Activated CD4-positive, alpha-beta T cell treated with anti-CD3 and anti-CD28 coated beads for 4 hours (primary cell): ENCODE data around the gene ZNF184.
"Not testable (repeated sequence)": the region's sequence is repeated elsewhere in the genome, so short reads cannot be mapped to it uniquely, and the experiment has no call there.

Experiments
- DNase-seq, 2 donors: peaks; one replicate each; pipeline ENCODE4 v3.0.0-alpha.2; 2020

The ZNF184 gene

DNA sequence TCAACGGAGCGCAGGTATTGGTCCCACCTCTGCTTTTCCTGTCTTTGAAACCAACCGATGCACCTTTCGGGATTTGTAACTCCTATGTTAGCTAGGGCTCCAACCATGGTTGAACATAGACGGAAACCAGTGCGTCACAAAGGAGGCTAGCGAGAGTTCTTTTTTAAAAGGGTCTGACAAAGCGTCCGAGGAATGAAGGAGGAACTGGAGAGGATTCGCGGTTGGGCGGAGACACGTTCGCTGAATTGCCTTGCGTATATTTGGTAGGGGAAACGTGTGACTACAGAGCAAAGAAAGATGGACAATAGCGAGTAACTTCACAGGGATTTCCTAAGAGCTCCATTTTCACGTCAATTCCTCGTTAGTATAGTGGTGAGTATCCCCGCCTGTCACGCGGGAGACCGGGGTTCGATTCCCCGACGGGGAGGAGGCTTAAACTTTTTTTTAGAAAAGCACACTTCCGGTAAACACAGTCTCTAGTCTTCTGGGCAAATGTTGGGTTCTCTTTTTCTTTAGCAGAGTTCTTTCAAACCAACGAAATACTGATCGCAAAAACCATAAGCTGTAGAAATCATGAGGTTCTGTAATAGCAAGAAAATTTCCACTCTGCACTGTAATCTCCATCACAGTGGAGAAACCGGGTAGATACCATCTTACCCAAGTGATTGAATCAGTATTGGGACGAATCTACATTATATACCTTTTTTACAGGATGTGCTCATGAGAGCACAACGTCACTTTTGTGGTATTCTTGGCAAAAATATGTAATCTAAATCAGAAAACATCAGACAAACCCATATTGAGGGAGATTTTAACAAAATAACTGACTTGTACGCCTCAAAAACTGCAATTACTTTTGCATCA lies 6.6 kb upstream of the ZNF184 start:
- peak; percentile 79 to 90 for DNase-seq

DNA sequence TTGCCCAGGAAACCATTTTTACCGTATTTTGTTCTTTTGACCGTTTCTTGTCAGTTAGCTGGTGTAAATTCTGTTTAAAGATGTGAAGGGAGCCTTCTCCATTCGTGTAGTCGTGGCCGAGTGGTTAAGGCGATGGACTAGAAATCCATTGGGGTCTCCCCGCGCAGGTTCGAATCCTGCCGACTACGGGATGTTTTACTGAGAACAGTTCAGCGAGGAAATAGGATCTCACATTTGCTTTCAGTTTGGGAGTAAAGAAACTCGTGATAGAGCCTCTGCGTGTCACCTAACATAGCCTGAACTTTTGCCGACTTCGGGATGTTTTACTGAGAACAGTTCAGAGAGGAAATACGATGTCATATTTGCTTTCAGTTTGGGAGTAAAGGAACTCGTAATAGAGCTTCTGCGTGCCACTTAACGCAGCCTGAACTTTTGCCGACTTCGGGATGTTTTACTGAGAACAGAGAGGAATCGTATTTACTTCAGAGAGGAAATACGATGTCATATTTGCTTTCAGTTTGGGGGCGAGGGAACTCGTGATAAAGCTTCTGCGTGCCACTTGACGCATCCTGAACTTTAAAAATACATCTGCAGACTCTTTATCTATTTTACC lies 5.9 kb upstream of the ZNF184 start:
- peak; percentile 81 to 86 for DNase-seq

DNA sequence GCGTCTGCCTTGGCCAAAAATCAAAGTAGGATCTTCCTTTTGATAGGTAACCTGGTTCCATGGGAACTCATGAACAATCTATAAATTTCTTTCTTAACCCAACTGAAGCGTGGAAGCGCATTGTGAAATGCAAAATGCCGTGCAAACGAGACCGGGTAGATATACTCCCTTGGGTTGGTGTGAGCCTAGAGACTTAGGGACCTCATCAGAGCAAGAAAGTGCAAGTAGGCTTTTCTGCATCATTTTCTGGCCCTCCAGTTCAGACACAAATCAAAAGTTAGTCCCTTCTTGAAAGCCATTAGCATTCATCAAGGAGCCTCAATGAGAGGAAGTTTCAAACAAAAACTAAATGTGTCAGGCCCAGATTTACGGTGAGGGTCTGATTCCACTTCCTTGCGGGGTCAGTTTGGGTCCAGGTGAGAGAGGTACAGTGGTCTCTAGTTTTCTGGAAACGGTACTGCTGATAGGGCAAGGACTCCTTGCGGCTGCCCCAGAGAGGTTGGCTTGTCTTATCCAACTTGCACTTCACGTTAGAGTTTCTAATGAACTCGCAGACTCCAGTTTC lies 5.3 kb upstream of the ZNF184 start:
- no peak for DNase-seq

DNA sequence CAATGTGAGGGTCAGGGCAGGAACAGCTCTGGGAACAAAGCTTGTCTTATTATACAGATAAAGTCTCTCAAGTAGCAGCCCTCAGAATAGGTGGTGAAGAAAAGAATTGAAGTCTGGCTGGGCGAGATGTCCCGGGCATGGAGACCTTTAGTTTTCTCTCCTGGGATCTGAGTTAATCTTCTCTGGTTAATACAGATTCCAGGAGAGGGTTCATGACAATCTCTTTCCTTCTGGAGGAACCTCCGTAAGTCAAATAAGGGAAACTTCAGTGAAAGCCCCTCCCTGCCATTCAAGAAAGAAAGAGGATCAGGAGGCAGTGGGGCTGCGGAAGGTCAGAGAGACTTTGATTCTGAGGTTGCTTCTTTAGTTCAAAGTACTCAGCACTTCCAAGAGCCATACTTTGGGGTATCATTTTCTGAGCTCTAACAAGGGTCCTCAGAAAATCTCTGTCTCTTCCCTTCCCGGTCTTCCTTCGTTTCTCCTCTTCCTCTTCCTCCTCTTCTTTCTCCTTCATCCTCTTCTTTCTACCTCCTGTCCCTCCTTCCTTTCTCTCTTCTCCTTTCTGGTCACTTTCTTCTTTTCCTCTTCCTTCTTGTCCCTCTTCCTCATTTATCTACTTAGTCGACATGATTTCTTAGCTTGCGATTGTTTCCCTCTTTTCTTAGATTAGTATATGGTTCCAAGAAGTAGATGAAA lies 4.6 kb upstream of the ZNF184 start:
- DNase-seq = no peak

DNA sequence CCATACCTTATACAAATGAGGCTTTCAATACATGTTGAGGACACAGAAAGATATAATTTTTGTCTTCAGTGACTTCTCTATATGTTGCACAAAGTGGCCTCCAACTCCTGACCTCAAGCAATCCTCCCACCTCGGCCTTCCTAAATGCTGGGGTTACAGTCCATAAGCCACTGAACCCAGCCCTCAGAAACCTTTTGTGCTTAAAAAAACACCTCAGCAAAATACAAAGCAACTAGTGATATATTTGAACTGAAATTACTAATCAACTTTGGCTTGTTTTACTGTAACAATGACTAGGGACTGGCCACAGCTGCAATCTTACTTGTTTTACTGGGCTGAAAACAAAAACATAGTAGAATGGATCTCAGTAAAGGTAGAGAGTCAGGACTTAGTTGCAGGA lies 3.2 kb upstream of the ZNF184 start:
- no peak for DNase-seq

DNA sequence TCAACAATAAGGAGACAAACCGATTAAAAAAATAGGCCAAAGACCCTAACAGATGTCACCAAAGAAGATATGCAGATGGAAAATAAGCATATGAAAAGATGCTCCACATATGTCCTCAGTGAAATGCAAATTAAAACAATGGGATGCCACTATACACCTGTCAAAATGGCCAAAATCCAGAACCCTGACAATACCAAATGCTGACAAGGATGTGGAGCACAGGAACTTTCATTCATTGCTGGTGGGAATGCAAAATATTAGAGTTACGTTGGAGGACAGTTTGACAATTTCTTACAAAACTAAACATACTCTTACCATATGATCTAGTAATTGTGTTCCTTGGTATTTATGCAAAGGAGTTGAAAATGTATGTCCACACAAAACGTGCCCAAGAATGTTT lies 1.8 kb upstream of the ZNF184 start:
- no peak for DNase-seq

DNA sequence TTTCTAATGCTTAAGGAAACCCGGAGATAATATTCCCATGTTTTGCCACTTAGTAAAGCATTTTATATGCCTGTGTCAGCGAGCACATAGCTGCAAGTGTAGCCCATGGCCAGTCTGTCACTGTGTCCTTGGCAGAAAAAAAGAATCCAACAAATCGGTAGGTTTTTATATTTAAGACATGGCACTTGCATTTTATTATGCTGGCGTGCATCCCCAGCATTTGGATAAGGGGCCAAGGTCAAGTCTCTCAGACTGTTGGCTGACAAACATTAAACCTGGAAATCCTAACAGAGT lies 1.2 kb upstream of the ZNF184 start:
- DNase-seq = no peak

DNA sequence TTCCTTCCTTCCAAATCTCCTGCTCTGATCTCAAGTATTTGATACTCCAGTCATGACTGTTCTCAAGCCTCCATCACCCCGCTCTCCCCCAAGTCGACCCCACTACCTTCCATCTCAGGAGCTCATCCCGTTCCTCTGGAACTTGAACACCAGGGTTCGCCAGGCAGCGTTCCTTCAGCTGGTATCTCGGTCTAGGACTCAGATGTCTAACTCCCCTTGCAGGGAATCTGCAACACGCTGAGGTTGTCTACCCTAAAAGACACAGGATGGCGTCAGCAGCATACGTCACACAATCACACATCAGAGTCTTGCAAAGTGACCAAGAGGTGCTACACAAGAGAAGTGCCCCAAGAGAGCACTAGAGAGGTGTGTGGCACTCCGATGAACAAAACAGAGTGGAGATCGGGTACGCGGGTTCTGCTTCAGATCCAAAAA lies 706 bp downstream of the ZNF184 start:
- peak; percentile 56 to 65 for DNase-seq

DNA sequence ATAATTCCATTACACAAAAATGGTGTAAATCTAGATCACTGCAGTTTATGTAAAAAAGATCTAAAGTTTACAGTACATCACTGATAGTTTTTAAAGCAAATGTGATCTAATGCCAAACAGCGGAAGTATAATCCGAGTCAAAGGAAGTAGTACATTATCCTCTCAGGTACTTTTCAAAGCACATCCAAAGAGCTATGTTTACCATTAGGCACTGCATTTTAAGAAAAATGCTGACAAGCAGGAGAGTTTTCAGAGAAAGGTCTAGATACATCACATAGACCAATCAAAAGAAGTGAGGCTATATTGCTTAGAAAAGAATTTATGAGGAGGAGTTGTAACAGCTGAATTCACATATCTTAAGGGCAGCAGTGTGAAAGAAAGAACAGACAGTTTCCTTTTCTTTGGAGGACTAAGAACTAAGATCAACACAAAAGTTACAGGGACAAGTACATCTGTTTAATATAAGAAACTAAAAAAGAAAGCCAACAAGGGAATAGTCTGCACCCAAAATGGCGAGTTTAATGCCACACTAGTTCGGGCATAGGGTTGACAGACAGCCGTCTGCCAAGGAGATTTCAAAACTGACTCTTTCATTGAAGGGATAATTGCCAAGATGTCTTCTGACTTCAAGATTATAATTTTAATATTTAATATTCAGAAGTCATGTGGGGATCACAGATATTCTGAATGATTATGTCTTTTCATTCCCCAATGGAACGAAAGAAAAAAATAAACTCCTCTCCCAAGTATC lies 1.4 kb downstream of the ZNF184 start:
- no peak for DNase-seq

DNA sequence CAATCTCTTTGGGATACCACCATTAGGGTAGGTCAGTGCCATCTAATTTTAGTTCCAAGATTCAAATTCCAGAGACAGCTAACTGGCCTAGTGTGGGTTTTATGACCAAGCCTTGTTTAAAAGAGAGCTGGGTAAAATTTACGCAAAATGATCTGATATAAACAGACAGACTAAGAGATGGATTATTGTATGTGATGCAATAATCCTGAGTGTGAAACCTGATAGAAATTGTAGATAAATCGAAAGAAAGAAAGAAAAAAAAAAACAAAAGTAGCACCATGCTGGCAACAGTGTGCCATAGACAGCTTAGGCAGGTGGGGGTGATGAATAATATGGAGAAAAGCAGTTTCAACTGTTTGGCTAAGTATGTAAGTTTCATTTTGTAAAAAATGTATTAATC lies 2.9 kb downstream of the ZNF184 start:
- no peak for DNase-seq

DNA sequence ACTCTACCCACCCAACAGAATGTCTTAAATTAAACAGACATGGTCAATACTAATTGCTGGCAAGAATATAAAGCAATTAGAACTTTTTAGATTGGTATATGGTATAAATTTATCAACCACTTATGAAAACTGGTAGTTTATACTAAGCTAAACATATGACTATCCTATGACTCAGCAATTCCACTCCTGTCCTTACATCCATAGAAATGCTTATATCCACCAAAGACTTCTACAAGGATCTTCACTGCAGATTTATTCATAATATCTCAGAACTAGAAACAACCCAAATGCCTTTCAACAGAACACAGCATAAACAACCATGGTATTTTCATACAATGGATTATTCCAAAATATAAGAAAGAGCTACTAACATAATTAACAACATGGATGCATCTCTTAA lies 4.6 kb downstream of the ZNF184 start:
- no peak for DNase-seq

DNA sequence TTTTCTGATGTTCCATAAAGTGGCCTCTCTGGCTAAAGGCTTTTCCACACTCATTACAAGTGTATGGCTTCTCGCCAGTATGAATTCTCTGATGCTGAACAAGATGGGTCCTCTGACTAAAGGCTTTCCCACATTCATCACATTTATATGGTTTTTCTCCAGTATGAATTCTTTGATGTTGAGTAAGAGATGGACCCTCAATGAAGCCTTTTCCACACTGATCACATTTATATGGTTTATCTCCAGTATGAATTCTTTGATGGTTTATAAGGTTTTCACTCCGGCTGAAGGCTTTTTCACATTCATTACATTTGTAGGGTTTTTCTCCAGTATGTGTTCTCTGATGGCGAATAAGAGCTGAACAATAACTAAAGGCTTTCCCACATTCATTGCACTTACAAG lies 20.4 kb downstream of the ZNF184 start:
- no peak for DNase-seq

DNA sequence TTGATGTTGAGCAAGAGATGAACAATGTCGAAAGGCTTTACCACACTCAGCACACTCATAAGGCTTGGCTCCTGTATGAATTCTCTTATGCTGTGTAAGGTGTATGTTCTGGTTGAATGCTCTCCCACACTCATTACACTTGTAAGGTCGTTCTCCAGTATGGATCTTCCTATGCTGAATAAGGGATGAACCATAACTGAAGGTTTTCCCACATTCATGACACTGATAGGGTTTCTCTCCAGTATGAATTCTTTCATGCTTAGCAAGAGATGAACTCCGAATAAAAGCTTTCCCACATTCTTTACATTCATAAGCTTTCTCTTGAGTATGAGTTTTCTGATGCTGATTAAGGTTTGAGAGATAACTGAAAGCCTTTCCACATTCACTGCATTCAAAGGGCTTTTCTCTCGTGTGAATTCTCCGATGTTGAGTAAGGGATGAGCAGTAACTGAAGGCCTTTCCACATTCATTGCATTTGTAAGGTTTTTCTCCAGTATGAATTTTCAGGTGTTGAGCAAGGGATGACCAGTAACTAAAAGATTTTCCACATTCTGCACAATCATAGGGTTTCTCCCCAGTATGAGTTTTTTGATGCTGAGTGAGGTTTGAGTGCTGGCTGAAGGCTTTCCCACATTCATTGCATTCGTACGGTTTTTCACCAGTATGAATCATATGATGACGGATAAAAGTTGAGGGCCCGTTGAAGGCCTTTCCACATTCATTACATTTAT lies 21.1 kb downstream of the ZNF184 start:
- DNase-seq = no peak

DNA sequence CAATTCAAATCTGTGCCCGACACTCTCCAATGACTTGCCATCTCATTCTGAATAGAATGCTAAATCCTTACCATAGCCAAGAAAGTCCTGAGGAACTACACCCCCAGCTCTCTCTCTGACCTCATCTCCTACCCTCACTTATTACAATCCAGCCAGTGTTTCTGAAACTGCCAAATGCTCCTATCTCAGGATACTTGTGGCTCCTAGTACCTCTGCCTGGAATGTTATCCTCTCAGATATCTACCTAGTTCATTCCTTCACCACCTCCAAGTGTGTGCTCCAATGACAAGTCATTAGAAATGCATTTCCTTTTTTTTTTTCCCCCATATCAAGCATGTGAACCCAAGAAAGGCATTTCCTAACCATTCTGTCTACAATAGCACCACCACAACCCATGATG lies 24.4 kb downstream of the ZNF184 start:
- DNase-seq = no peak

DNA sequence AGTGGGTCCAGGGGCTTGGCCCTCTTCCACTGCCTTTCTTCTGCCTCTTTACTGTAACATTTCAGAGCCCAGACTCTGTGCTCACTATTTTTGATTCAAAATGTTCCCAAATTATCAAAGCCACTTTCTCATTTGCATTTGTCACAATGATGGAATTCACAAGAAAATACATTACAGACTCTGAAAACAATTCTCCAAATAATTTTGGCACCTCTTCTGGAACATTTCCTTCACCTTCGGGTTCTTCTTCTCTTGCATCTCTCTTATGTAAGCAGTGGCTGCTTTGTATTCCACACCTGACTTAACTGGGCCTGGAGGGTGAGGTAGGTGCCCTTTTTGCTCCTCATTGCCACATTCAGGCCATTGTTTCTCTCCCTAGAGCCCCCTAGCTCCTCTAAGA lies 30.0 kb downstream of the ZNF184 start:
- DNase-seq = no peak

DNA sequence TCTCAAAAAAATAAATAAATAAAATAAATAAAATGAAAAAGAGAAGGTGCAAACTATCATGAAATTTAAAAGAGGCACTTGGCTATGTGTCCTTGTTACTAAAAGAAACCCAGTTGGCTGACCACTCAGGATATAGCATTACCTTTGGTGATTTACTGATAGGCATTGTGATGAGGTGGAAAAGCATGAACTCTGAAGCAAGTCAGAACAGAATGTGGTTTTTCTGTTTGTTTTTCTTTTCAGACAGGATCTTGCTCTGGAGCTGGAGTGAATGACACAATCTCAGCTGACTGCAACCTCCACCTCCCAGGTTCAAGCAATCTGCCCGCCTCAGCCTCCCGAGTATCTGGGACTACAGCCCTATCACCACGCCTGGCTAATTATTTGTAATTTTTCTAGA lies 31.9 kb downstream of the ZNF184 start:
- DNase-seq = no peak

DNA sequence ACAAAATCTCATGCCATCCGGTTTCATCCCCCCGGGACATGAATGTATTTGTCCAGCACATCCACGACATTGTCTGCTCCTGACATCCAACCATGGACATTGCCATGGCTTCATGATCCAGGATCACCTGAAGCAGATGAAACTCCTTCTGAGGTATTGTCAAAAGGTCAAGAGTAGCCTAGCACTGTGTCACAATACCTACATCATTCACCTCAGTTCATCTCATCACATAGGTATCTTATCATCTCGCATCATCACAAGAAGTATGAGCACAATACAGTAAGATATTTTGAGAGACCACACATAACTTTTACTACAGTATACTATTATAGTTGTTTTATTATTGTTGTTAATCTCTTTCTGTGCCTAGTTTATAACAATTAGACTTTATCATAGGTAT lies 33.5 kb downstream of the ZNF184 start:
- DNase-seq = no peak

DNA sequence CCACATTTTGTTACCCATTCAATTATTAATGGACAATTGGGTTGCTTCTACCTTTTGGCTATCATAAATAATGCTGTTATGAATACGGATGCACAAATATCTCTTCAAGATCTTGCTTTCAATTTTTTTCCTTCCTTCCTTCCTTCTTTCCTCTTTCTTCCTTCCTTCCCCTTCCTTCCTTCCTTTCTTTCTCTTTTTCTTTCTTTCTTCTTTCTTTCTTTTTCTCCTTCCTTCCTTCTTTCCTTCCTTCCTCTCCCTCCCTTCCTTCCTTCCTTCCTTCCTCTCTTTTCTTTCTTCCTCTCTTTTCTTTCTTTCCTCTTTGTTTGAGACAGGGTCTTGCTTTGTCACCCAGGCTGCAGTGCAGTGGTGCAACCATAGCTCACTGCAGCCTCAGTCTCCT lies 39.2 kb downstream of the ZNF184 start:
- DNase-seq = no peak

DNA sequence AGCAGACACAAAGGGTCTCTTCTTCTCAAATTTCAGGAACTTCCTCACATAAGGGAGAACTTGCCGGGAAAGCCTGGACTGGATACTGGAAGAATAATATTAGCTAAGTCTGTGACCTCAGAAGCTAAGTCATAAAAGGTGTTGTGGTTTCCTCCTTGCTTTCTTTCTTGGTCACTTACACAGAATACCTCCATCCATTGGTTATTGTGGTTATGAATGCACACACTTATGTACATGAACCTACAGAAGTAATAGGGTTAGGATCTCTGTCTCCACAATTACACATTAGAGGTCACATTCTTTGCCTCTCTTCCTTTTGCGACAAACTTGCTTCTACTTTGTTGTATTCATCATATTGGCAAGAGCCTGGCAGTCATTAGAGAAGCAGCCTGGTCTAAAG lies 43.9 kb downstream of the ZNF184 start:
- DNase-seq = no peak

DNA sequence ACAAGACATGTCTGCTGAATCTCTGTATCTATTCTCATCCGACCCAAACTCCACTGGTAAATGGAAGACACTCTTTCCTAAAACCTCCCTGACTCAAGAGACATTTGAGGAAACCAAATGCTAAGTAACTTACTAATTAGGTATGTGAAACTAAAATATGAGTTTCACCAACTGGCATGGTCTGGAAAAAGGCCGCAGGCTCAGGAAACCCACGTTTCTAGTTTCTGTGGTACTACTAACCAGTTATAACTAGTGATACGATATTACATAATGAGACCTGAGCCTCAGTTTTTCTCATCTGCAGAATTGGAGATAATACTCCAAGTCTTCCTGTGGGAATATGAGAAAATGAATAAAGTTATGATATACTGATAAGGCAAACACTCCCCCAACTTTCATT lies 44.4 kb downstream of the ZNF184 start:
- DNase-seq = no peak

DNA sequence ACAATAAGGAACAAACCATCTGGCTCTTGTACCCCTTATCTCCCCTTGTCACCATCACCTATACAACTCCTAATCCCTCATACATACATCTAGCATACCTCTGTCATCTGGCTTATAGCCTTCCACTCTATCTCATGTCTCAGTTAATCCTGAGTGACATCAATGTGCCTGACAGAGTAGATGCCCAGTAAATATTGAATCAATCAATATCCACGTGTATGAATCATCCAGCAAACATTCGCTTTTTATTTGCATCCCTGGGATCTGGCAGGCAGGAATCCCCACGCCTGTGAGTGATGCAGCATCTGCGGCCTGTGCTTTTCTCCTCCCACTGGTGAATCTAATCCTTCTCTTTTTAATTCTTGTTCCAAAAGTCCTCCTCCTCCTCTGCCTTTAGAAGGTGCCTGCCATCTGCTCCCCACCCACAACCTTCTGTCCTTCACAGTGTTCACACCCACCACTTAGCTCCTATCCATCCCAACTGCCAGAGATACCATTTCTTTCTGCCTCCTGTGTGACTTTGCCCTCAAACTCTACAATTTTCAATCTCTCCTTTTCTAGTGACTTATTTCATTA lies 46.8 kb downstream of the ZNF184 start:
- no peak for DNase-seq

DNA sequence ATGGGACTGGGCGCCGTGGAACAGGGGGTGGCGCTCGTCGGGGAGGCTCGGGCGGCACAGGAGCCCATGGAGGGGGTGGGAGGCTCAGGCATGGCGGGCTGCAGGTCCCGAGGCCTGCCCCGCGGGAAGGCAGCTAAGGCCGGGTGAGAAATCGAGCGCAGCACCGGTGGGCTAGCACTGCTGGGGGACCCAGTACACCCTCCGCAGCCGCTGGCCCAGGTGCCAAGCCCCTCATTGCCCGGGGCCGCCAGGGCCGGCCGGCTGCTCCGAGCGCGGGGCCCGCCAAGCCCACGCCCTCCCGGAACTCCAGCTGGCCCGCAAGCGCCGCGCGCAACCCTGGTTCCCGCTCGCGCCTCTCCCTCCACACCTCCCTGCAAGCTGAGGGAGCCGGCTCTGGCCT lies 48.1 kb downstream of the ZNF184 start:
- not testable (repeated sequence) for DNase-seq
